Measurements from ENCODE around the gene MSH3.

Gene MSH3

DNA sequence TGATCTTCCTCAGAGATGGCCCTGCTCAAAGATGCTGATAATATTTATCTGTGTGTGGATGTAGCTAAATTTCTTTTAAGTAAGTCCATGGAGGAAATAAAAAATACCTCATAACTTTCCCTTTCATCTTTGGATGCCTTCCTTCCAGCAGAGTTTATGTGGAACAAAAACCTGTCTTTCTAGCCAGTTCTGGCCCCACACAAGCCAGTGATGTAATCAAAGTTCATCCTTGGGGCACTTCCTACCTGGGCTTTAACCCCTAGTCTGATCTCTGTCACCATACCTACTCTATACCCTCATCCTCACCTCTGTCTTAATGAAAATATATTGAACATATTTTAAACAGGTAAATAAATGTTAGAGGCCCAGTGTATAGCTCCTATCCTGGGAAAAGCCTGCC lies 265.9 kb downstream of the MSH3 start:
- no peak for DNase-seq

- DNase-seq = no peak
Observed at GRCh38 chr5:80921026-80921425, 266.6 kb downstream of the MSH3 start.

- DNase-seq = no peak
Observed at GRCh38 chr5:80925931-80926330, 271.5 kb downstream of the MSH3 start.
